ENCODE measurements around the gene CWF19L2. TPM values are rescaled to one million over a fixed set of nuclear protein-coding genes. Genes with fewer than 3 reads are reported as not detected.

The CWF19L2 gene
- total RNA-seq, 1 experiment from 2014 or later: 10.0 TPM

DNA sequence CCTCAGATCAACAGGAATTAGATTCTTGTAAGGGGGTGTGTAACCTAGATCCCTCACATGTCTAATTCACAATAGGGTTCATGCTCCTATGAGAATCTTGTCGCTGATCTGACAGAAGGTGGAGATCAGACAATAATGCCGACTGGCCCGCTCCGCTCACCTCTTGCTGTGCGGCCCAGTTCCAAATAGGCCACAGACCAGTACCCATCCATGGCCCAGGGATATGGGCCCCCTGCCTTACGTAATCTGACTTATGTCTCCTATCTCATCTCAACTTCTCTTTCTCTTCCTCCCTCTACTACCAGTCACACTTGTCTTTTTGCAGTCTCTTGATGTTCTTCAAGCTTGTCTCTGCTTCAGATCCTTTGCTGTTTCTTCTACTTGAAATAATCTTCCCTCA lies 70.0 kb downstream of the CWF19L2 start:
- BruUV-seq (replicated peaks): no TSS peak
- no peak for DNase-seq
- CTCF ChIA-PET: no interaction called here
- intact Hi-C loops (cut with micrococcal nuclease; ENCODE audit: unreplicated experiment): no loop called here
- TF ChIP-seq, protein P1, sequence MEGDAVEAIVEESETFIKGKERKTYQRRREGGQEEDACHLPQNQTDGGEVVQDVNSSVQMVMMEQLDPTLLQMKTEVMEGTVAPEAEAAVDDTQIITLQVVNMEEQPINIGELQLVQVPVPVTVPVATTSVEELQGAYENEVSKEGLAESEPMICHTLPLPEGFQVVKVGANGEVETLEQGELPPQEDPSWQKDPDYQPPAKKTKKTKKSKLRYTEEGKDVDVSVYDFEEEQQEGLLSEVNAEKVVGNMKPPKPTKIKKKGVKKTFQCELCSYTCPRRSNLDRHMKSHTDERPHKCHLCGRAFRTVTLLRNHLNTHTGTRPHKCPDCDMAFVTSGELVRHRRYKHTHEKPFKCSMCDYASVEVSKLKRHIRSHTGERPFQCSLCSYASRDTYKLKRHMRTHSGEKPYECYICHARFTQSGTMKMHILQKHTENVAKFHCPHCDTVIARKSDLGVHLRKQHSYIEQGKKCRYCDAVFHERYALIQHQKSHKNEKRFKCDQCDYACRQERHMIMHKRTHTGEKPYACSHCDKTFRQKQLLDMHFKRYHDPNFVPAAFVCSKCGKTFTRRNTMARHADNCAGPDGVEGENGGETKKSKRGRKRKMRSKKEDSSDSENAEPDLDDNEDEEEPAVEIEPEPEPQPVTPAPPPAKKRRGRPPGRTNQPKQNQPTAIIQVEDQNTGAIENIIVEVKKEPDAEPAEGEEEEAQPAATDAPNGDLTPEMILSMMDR (IDR thresholded peaks at IDR 0.05; ENCODE audit: unreplicated experiment): no peak
- H3K27ac Mint-ChIP-seq (ENCODE audit: unreplicated experiment): peak overlapping the region; percentile 94
- peaks cover 23% of the 10 kb centered on the region for H3K4me1 Mint-ChIP-seq (ENCODE audit: low read depth, unreplicated experiment)
- H3K9me3 Mint-ChIP-seq (ENCODE audit: low read depth, unreplicated experiment): no peaks in the 10 kb centered on the region
- H3K27me3 Mint-ChIP-seq (ENCODE audit: unreplicated experiment): no peaks in the 10 kb centered on the region
- H3K4me3 Mint-ChIP-seq (ENCODE audit: low read depth, unreplicated experiment): no peak overlapping the region
- peaks cover 5% of the 10 kb centered on the region for H3K36me3 Mint-ChIP-seq (ENCODE audit: insufficient read depth, unreplicated experiment)

DNA sequence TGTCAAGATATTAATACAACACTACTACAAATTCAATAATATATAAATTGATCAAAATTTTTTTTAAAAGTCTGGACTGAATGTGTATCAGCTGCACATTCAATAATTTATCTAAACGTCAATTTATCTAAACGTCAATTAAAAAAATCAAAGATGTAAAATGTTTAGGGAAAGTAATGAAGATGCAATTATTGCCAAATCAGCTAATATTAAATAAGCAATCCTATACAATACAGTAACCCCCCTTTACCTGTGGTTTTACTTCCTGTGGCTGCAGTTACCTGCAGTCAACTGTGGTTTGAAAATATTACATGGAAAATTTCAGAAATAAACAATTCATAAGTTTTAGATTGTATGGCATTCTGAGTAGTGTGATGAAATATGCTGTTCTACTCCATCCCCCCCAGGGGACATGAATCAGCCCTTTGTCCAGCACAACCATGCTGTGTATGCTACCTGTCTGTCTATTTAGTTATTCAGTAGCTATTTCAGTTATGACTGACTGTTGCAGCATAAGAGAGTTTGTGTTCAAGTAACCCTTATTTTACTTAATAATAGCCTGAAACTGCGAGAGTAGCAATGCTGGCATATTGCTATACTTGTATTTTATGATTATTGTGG lies 72.2 kb downstream of the CWF19L2 start:
- TF ChIP-seq, protein P1 (IDR thresholded peaks at IDR 0.05; ENCODE audit: unreplicated experiment): no peak
- peak; percentile 67 for DNase-seq
- Mint-ChIP-seq H3K4me3 (ENCODE audit: low read depth, unreplicated experiment) (no peak overlapping the region), H3K27ac (ENCODE audit: unreplicated experiment) (peak overlapping the region; percentile 94), H3K4me1 (ENCODE audit: low read depth, unreplicated experiment) (peaks cover 23% of the 10 kb centered on the region), H3K36me3 (ENCODE audit: insufficient read depth, unreplicated experiment) (peaks cover 4% of the 10 kb centered on the region), H3K9me3 (ENCODE audit: low read depth, unreplicated experiment) (no peaks in the 10 kb centered on the region), H3K27me3 (ENCODE audit: unreplicated experiment) (no peaks in the 10 kb centered on the region)
- CTCF ChIA-PET: no interaction called here
- no TSS peak for BruUV-seq (replicated peaks)
- intact Hi-C loops (cut with micrococcal nuclease; ENCODE audit: unreplicated experiment): no loop called here

DNA sequence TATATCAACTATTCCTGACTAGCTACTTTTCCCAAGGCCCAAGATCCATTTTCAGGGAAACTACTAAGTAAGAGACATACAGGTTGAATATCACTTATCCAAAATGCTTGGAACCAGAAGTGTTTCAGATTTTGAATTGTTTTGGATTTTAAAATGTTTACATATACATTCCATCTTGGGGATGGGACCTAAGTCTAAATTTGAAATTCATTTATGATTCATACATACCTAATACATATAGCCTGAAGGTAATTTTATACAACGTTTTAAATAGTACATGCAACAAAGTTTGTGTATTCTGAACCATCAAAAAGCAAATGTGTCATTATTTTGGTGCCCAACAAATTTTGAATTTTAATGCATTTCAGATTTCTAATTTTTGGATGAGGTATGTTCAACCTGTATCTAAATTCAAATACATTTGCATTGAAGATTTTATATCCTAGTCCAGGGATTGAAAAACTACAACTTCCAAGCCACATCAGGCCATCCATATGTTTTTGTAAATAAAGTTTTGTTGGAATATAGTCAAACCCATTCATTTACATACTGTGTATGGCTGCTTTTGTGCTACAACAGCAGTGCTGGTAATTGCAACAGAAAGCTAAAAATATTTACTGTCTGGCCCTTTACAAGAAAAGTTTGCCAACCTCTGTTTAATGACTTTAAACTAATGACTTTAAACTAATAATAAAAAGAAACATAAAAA lies 73.3 kb downstream of the CWF19L2 start:
- H3K4me3 Mint-ChIP-seq (ENCODE audit: low read depth, unreplicated experiment): no peak overlapping the region
- peaks cover 23% of the 10 kb centered on the region for H3K4me1 Mint-ChIP-seq (ENCODE audit: low read depth, unreplicated experiment)
- H3K9me3 Mint-ChIP-seq (ENCODE audit: low read depth, unreplicated experiment): no peaks in the 10 kb centered on the region
- no peak for DNase-seq
- TF ChIP-seq, protein P1 (IDR thresholded peaks at IDR 0.05; ENCODE audit: unreplicated experiment): no peak
- no peak overlapping the region for H3K27ac Mint-ChIP-seq (ENCODE audit: unreplicated experiment)
- intact Hi-C loops (cut with micrococcal nuclease; ENCODE audit: unreplicated experiment): no loop called here
- BruUV-seq (replicated peaks): no TSS peak
- H3K27me3 Mint-ChIP-seq (ENCODE audit: unreplicated experiment): no peaks in the 10 kb centered on the region
- CTCF ChIA-PET: no interaction called here
- H3K36me3 Mint-ChIP-seq (ENCODE audit: insufficient read depth, unreplicated experiment): no peaks in the 10 kb centered on the region

DNA sequence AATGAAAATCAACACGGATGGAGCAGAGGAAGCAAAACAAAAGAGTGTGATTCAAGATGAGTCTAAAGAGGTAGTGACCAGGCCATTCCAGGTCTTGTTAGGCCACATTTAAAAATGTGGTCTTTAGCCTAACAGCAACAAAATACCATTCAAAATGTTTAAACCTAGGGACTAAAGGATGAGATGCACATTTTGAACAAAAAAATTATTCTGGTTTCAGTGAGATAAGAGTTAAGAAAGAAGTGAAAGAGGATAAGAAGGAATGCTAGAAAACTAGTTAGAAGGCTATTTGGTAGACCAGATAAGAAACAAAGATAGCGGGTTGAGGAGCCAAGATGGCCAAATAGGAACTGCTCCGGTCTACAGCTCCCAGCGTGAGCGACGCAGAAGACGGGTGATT lies 85.2 kb downstream of the CWF19L2 start:
- no TSS peak for BruUV-seq (replicated peaks)
- H3K27me3 Mint-ChIP-seq (ENCODE audit: unreplicated experiment): no peaks in the 10 kb centered on the region
- no peak overlapping the region for H3K27ac Mint-ChIP-seq (ENCODE audit: unreplicated experiment)
- intact Hi-C loops (cut with micrococcal nuclease; ENCODE audit: unreplicated experiment): no loop called here
- CTCF ChIA-PET: no interaction called here
- no peak for DNase-seq
- no peaks in the 10 kb centered on the region for H3K9me3 Mint-ChIP-seq (ENCODE audit: low read depth, unreplicated experiment)
- no peaks in the 10 kb centered on the region for H3K36me3 Mint-ChIP-seq (ENCODE audit: insufficient read depth, unreplicated experiment)
- TF ChIP-seq, protein P1 (IDR thresholded peaks at IDR 0.05; ENCODE audit: unreplicated experiment): no peak
- H3K4me1 Mint-ChIP-seq (ENCODE audit: low read depth, unreplicated experiment): no peaks in the 10 kb centered on the region
- no peak overlapping the region for H3K4me3 Mint-ChIP-seq (ENCODE audit: low read depth, unreplicated experiment)

Data from Calu3 (cell line).